ENCODE results near the gene ANKDD1B.

The ANKDD1B gene

DNA sequence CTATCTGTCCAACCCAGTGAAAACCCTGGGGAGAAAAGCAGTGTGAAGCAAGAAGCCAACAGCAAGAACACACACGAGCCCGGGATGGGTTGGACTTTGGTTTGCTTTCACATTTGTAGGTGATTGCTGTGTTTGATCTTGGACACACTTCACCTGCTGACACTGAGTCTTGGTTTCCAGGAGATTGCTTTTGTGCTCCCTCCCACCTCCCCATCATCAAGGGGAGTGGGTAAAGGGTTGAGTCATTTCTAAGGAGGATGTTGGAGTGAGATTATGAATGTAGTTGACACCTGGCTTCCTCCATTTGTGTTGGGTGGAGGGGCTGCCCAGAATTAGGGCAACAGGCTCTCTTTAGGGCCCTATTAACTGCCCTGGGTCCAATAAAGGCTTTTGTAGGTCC, 37.5 kb downstream of the ANKDD1B start:
- no peak for DNase-seq (ENCODE audit: extremely low read depth, low read depth)
- TF ChIP-seq, protein P1, sequence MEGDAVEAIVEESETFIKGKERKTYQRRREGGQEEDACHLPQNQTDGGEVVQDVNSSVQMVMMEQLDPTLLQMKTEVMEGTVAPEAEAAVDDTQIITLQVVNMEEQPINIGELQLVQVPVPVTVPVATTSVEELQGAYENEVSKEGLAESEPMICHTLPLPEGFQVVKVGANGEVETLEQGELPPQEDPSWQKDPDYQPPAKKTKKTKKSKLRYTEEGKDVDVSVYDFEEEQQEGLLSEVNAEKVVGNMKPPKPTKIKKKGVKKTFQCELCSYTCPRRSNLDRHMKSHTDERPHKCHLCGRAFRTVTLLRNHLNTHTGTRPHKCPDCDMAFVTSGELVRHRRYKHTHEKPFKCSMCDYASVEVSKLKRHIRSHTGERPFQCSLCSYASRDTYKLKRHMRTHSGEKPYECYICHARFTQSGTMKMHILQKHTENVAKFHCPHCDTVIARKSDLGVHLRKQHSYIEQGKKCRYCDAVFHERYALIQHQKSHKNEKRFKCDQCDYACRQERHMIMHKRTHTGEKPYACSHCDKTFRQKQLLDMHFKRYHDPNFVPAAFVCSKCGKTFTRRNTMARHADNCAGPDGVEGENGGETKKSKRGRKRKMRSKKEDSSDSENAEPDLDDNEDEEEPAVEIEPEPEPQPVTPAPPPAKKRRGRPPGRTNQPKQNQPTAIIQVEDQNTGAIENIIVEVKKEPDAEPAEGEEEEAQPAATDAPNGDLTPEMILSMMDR (IDR thresholded peaks at IDR 0.05; ENCODE audit: low read depth, low read length, missing control alignments): no peak
- H3K4me3 ChIP-seq (replicated peaks; ENCODE audit: low read depth, low read length): no peak overlapping the region

GRCh38 chr5:75651575-75652238, 40.5 kb downstream of the ANKDD1B start:
- DNase-seq (ENCODE audit: extremely low read depth, low read depth): no peak
- TF ChIP-seq, protein P1 (IDR thresholded peaks at IDR 0.05; ENCODE audit: low read depth, low read length, missing control alignments): no peak
- no peak overlapping the region for H3K4me3 ChIP-seq (replicated peaks; ENCODE audit: low read depth, low read length)

DNA sequence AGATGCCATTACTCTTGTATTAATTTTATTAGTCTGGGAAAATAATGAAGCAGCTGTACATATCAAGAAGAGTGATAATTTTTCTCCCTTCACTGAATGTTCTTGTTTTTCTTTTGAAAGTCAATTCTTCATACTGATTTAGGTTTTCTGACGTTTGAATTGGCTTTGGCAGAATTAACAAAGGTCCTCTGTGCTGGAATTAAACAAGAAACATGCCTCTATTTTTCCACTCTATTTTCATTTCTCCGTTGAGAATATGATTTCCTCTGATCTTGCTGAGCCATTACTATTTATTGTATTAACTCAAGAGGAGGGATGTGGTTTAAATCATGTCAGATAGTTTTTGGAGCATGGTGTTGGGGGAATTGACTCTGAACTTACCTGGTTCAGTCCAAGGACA, 42.3 kb downstream of the ANKDD1B start:
- TF ChIP-seq, protein P1 (IDR thresholded peaks at IDR 0.05; ENCODE audit: low read depth, low read length, missing control alignments): no peak
- no peak for DNase-seq (ENCODE audit: extremely low read depth, low read depth)
- H3K4me3 ChIP-seq (replicated peaks; ENCODE audit: low read depth, low read length): no peak overlapping the region

GRCh38 chr5:75654693-75655295, 43.5 kb downstream of the ANKDD1B start:
- no peak overlapping the region for H3K4me3 ChIP-seq (replicated peaks; ENCODE audit: low read depth, low read length)
- no peak for DNase-seq (ENCODE audit: extremely low read depth, low read depth)
- TF ChIP-seq, protein P1 (IDR thresholded peaks at IDR 0.05; ENCODE audit: low read depth, low read length, missing control alignments): no peak

DNA sequence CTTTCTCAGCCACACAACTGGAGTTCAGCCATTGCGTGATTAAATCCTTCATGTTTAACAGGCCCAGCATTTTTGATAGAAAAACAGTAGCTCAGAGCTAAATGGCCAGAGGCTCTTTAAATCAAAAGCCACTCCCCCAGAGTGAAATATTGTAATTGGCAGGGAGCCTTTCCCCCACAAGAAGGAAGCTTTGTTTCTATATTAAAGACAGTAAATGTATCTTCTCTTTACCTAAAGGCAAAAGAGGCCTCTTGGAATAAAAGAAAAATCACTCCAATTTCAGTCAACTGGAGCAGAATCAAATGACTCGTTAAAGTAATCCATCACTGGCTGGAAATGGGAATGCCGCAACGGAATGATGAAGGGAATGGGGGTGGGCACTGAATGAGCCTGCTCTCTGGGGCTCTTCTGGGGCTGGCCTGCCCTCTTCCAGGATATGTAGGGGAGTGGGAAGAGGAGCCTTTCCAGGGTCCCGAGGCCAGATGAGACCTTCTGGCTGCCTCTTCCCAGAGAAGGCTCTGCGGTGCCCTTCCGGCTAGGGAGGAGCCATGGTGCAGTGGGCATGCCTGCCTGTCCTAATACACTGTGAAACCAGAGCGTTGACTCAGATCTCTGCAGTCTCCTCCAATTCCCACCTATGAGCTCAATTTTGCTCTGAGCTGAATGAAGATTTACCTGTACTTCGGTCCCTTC, 45.2 kb downstream of the ANKDD1B start:
- no peak for DNase-seq (ENCODE audit: extremely low read depth, low read depth)
- TF ChIP-seq, protein P1 (IDR thresholded peaks at IDR 0.05; ENCODE audit: low read depth, low read length, missing control alignments): no peak
- H3K4me3 ChIP-seq (replicated peaks; ENCODE audit: low read depth, low read length): no peak overlapping the region; the same call in 1 of the 2 replicates

DNA sequence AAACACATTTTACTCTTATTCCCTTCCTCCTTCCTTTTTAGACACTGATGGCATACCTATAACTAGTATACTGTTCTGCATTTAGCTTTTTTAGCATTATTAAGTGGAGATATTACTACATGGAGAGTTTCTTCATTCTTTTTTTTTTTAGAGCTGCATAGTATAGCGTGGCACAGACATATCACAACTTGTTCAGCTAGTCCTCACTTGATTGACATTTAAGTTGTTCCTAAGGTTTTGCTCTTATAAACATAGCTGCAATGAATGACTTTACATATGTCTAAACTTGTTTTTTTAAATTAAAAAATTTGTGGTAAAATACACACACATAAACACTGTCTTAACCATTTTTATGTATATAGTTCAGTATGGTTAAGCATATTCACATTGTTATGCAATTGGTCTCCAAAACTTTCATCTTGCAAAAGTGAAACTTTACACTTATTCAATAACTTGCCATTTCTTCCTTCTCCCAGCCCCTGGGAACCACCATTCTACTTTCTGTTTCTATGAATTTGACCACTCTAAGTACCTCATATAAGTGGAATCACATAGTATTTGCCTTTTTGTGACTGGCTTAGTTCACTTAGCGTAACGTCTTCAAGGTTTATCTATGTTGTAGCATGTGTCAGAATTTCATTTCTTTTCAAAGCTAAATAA, 48.7 kb downstream of the ANKDD1B start:
- TF ChIP-seq, protein P1 (IDR thresholded peaks at IDR 0.05; ENCODE audit: low read depth, low read length, missing control alignments): no peak
- H3K4me3 ChIP-seq (replicated peaks; ENCODE audit: low read depth, low read length): no peak overlapping the region
- no peak for DNase-seq (ENCODE audit: extremely low read depth, low read depth)

Data from HFF-Myc (cell line).